CD4-positive, alpha-beta T cell treated with Interleukin-4 for 1 hour (primary cell): ENCODE data around the gene TUSC7.

Experiments
- DNase-seq, 2 donors: peaks; one replicate each; pipeline ENCODE4 v3.0.0-alpha.2; 2020 to 2022

TUSC7 gene

DNA sequence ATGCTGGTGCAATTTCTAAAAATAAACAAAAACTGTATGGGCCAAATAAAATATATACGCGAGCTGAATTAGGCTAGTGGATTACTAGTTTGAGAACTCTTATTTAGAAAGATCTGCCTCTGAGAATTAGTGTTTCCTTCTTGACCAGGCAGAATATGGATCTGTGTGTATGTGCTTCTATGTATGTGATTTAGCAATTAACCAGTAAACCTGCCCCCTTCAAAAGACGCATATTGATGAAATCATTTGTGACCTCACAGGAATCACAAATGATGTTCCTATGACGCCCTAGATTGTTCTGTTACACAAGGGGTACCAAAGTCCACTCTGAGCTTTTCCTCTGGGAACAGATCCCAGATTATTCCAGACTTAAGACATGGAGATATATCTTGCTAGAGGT, at the start of gene TUSC7:
TSS of gene TUSC7 (plus strand) at position 301 of the 400 bp plus-strand sequence.
- no peak for DNase-seq

DNA sequence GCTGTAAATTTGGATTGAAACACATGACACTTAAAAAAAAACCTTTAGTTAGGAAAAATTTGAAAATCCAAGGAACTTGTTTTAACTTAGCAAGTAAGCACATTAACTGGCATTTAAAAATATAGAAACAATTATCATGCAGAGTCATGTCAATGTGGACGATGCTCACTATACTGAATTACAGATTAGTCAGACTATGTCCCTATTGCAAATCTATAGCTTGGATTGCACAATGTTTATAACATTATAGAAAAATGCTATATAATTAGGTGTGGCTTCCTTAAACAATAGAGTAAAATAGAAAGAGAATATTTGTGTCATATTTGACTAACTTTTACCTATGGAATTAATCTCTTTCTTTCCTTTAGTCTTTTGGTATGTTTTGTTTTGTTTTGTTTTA, 48.4 kb upstream of the TUSC7 start:
- no peak for DNase-seq

DNA sequence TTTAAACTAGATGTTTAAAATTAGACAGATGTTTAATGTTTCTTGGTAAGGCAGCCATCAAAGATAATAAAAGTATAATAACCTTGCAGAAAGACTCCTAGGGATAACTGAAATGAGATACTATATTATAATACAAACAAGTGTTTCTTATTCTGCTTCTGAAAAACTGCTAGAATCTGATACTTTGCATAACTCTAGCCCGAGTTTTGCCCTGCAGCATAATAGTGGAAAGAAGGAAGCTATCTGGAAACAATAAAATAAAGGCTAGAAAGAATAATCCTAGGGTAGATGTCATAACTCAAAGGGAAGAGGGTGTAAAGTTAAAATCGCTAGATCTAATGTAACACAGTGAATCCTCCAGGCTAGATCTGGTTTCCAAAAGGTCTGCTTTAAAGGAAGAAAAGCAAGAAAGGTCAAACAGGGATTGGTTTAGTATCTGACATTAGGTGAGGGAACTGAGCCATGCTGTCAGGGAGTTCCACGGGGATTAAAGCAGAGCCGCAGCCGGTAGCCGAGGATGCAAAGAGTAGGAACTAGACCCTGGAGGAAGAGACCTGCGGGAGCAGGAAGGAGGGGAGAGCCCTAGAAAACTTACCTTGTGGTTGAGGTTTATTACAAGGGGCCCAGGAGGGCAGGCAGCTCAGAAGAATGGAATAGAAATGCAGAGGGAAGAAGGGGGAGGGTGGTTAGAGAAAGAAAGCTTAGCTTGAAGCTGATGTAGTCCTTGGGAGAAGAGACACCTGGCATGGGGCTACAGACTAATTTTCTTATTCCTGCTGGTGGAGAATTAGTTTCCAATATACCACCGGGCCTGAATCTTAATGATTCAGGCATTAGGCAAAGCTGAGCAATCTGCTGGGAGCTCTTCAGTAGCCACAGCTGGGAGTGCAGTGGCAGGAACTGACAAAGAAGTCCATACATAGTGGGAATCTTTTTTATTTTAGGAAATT, 46.1 kb upstream of the TUSC7 start:
- no peak for DNase-seq

DNA sequence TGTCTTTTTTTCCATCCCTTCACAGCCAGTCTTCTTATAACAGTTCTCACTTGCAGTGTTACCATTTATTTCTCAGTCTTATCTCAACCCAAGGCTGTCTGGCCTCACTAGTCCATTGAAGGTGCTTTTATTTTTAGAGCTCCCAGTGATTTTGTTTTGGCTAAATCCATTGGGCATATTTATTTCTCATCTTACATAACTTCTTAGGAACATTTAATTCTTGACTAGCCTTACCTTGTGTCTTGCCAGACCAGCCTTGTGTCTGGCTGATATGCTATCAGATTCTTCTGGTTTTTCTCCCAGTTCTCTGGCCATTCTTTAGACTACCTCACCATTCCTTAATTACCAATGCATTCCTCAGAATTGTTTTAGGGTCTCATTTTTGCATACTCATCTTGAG, 42.3 kb upstream of the TUSC7 start:
- no peak for DNase-seq

DNA sequence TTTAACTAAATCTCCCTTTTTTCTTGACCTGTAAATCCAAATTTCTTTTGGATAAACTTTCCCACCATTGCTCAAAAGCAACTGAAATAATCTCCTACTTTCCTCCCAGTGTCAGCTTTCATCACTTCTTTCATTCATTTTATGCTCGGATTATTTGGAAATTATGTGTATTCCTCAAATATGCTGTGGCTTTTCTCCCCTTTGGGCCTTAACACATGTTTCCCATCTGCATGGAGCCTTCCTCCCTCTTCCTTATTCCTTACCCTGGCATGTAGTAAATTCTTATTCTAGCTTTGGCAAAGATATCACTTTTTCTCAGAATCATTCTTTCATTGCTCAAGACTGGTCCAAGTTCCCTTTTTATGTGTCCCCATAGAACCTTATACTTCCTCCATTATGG, 41.8 kb upstream of the TUSC7 start:
- no peak for DNase-seq

DNA sequence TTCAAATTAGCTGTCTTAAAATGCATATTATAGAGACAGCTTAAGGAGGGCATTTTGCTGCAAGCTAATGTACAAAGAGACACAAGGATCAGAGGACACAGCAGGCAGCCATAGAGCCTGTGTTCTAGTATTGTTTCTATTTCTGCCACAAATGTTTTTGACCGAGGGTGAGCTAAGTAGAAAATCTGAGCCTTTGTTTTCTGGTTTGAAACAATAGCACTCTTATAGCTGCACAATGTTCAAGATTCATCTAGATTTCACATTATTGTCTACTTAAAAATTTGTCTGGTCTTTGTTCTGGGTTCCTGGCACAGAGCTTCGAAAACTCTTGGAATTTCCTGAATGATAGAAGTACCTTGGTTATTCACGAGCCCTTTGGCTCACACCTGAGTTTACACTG, 40.0 kb upstream of the TUSC7 start:
- no peak for DNase-seq

DNA sequence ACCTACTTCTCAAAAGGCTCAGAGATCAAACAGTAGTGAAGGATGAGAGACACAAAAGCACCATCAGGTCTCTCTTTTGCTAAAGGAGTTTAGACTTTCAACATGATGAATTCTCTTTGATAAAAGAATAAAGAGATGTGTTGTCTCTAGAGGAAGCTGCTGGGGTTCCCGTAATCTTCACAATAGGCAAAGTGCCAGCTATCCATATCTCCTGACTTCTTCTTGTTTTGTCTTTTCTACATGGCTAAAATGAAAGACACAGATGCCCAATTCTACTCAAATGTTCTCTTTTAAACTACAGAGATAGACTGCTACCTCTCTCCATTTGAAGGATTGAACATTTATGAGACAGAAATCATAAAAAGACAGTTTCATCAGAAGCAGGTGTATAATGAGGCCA, 38.4 kb upstream of the TUSC7 start:
- no peak for DNase-seq

DNA sequence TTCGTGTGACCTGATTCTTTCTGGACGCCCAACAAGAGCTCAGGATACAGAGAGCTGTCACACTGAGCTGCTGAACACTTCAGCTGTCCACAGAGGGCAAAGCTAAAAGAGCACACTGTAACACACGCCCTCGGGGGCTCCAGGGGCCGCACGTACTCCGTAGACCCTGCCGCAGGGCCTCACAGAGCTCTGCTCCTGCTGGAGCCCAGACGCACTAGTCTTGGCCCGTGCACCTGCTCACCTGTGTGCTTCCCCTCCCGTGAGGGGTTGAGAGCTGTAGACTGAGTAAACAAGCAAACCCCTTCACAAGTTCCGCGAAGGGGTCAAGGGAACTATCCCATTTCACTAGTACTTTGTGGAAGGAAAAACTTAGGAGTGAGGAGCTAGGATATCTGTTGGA, 30.7 kb upstream of the TUSC7 start:
- DNase-seq: no peak

DNA sequence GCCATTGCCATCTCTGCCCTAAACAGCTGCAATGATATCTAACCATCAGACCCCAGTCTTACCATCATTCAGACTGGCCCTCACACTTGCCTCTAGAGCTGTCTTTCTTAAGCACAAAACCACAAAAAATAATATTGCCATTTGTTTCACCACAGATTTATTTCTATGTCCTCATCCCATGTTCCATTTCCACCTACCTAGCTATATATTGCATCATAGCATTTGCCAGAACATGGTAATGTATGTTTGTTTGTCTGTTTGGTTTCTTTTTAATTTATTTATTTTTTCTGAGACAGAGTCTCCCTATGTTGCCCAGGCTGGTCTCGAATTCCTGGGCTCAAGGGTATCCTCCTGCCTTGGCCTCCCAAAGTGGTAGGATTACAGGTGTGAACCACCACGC, 18.5 kb upstream of the TUSC7 start:
- DNase-seq: no peak

DNA sequence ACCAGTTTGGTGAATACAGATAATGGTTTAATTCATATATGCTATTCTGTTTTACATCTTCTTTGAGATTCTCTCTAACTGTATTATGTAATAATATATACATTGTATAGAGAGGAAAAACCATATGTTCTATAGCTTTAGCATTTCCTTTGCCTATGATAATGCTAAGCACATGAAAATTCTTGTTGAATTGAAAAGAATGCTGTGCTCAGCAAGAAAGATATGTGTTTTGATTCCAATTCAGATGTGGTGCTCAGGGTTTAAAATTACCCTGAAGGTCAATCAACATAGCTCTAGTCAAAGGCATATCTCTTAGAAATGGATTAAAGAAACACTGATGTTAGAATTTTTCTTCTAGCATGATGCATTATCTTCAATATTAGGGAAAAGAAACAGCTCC, 8.5 kb upstream of the TUSC7 start:
- DNase-seq: no peak

DNA sequence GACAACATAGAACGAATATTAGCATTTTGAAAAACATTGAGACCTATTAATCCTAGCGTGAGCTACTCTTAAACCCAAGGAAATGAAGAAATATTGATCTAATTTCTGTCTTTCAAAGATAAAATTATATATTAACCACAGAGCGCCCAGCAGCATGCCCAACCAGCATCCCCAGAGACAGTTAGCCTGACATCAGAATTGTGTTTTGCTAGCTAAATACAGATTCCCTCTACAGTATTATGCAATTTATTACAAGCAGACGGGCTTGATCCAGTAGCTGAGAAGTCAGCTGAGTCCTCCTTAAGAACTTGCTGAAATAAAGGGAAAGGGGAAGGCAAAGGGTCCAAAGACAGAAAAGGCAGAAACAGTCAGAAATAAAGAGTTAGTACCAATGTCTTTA, 7.2 kb upstream of the TUSC7 start:
- DNase-seq: no peak

DNA sequence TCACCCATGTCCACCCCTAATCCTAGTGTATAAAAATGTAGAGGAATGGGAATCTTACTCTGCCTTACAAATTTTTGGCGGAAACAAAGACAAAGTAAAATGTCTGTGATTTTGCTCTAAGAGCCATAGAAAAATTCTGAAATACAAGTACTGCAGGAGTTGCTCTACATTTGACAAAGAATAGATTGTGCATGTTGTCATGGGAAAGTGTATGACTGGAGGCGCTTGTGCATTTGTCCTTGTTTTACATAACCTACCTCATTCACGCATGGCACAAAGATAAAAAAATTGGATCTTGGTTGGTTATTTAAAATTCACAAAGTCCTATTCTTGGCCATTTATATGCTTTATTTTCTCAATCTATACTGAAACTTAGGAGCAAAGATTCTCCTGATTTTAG, 2.0 kb upstream of the TUSC7 start:
- no peak for DNase-seq

DNA sequence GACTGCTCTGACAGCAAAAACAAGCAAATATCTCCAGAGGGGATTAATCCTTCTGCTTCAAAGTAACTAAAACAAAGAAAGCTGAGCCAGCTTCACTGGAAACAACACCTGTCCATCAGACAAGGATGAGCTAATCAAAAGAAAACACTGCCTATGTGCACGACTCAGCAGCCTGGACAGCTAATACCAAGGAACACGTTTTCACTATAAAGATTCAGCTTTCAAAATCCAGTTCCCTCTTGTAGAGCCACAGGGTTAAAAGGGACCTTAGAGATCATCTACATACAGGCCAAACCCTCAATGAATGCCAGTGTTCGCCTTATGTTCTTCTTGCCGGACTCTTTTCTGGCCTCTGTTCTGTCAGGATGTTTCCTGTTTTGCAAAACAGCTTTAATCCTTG, 6.9 kb downstream of the TUSC7 start:
- DNase-seq: no peak

DNA sequence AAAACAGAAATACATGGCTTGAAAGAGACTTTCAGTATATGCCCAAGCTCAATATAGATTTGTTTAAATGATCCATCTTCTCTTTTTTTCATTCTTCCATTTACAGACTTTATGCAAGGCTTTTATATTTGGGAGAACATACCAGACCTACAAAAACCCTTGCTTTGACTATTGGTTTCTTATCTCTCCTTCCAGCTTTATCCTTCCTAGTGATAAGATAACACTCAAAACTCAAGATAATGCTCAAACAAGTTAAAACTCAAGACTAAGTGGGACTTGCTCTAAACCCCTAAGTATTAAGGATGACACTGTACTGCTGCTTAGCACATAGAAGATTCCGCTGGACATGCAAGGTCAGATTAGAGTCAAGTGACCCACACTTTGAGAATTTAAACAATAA, 8.0 kb downstream of the TUSC7 start:
- no peak for DNase-seq

DNA sequence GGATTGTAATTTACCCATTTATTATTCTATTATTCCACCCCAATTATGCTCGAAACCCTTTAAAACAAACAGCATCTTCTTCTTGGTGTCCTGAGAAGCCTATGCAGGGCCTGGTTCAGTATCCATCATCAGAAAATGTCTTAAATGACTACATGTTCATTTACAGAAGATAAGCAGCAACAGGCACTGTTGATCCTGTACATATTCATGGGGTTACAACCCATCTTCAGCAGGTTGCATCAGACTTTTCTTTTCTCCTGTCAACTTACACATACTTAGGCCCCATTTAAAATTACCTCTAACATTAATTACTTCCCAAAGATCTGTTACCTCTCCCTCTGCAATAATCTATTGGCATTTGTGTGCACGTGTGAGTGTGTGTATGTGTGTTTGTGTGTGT, 18.9 kb downstream of the TUSC7 start:
- DNase-seq: no peak

DNA sequence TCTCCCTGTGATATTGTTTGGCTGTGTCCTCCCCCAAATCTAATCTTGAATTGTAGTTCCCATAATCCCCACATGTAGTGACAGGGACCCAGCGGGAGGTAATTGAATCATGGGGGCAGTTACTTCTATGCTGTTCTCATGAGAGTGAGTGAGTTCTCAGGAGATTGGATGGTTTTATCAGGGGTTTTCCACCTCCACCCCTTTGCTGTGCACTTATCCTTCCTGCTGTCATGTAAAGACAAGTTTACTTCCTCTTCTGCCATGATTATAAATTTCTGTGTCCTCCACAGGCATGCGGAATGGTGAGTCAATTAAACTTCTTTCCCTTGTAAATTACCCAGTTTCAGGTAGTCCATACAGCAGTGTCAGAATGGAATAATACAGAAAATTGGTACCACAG, 24.7 kb downstream of the TUSC7 start:
- DNase-seq: no peak

DNA sequence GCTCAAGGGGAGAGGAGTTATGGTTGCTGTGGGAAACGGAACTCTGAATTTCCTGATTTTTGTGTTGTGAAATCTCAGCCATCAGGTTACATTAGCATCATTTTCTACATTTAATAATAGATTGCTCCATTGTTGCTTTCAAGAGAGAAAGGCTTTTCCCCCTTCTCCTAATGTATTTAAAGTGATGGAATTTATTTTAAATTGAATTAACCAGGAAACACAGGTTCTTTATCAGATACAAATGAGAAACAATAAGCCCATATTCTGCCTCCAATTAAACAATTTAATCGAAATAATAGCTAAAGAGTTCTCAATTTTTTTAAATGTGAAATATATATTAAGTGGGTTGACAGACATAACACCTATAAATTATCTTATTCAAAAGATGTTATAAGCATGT, 30.1 kb downstream of the TUSC7 start:
- no peak for DNase-seq

DNA sequence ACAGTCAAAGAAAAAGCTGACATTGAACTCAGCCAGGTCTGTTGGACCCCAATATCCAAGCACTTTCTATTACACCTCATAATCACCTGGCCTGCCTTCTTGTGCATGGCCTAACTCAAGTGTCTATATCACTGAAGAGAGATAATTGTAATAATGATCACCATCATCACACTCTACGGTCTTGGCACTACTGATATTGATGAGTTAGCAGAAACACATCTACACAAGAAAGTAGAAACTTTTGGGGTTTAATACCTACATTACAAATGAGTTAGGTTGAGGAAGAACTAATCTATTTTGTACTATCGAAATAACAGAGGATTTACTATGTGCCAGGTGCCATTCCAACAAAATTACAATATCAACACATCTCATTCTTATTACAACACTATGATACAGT, 30.7 kb downstream of the TUSC7 start:
- DNase-seq: no peak

DNA sequence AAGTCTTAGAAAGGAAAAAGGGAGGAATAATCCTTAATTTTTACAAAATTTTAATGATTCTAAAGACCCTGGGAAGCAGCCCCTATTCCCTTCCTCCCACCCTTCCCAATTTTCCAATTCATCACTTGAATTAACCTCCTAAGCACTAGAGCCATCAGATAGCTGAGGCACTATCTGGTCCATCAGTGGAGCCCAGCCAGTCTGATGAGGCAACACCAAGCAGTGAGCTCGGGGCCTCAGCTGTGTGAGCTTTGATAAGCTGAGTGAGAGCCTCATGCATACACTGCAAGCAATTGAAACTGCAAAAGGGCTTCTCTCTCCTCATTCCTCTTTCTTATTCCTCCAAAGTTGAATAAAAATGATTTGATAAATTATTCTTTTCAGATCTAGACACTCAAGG, 31.9 kb downstream of the TUSC7 start:
- no peak for DNase-seq

DNA sequence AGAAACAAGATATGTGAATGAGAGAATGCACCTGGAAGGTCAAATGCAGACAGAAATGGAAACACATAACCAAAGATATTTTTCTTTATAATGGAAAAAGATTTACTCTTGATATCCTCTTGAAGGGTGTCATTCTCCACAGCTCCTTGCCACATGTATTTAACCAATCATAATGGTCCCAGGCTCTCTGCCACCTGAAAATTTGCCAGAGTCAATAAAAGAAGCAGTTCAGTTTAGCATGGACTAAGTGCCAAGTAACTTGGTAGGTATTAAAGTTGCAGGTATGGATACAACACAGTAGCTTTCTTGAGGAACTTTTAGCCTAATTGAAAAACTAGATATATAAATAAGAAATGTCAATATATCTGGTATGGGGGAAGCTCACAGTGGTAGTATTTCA, 33.5 kb downstream of the TUSC7 start:
- DNase-seq: no peak

DNA sequence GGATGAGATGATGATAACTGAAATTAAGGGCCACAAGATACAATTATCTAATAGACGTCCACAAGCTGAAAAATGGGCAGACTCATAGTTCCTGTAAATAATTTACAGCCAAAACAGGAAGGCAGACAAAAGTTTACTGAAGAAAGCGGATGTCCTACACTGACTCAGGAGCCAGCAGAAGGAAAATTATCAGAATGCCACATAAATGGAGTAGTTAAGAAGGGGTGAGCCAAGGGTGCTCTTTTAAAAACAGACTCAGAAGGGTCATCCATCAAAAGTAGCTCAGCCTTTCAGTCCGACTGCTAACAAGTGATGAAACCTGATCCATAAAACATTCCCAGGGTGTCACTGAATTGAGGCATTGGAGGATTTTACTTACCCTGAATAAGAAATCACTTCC, 39.8 kb downstream of the TUSC7 start:
- no peak for DNase-seq

DNA sequence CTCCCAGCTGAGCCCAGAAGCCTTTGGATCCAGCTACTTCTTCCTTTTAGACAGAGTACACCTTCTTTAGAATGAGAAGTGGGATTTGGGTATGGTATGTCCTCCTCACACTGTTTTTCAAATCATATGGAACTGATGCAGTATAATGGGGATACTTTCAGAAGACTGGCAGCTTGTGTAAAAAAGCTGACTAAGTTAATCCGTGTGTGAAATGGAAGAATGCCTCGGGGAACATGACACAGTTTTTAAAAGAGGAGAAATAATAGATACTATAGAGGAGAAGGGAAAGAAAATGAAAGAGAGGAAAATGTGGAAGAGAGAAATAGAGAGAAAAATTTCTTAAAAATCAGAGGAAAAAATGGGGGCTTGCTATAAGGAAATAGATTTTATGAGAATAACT, 47.7 kb downstream of the TUSC7 start:
- no peak for DNase-seq

DNA sequence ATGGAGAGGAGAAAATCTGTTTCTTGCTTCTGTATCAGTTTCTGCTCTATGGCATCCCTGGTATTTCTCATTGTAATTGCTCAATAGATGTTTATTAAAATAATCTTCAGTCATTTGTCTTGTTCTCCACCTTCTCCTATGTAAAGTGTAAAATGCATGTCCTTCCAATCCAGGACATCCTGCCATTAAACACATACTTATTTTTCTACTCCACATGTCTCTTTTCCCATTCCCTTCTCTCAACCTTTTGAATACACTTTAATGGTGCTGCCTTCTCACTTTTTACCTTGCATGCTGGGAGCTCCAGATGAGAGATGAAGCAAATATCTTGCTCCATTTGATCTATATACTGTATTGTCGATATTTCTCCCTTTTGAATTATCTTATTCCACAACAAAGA, 49.7 kb downstream of the TUSC7 start:
- DNase-seq: no peak
